Panc1 (cell line): Measurements from ENCODE around the gene AGPAT3. TPM values are rescaled to one million over a fixed set of nuclear protein-coding genes. Genes with fewer than 3 reads are reported as not detected.

Experiments used
- ATAC-seq: fragments of 200-7000 bp; cut with Tn5 transposase; 2 replicates; pipeline ENCODE4 v1.9.1; 2020; ENCODE audit warnings: mild to moderate bottlenecking, moderate library complexity
- BruUV-seq: library from RNA; stranded (reverse); fragments of 400-500 nt; replicated peaks from 2 replicates; lab custom pipeline; 2021; lab: Mats Ljungman, UMichigan
- CTCF ChIA-PET: fragments of 300-600 bp; sonication (Branson Sonifier 250); formaldehyde crosslinking; loops from one replicate; lab custom pipeline; 2022; ENCODE audit warnings: antibody characterized with exemption; lab: Charles Lee
- POLR2A ChIA-PET: fragments of 300-600 bp; sonication (Branson Sonifier 250); formaldehyde crosslinking; loops from one replicate; lab custom pipeline; 2022; ENCODE audit warnings: antibody characterized with exemption; lab: Charles Lee
- DNase-seq: peaks from one replicate; pipeline ENCODE4 v3.0.0-alpha.2; 2010; ENCODE audit warnings: low read depth, low spot score
- H3K27ac ChIP-seq: 2 replicates; pipeline ENCODE4 v1.5.1; 2011; ENCODE audit warnings: mild to moderate bottlenecking, low read length, inconsistent platforms
- H3K27me3 ChIP-seq: fragments of 200-500 bp; sonication (Bioruptor generic); 2 replicates; pipeline ENCODE4 v1.6.0; 2014; ENCODE audit warnings: low read length, inconsistent platforms; ENCODE audit not compliant: control insufficient read depth, insufficient read depth
- H3K36me3 ChIP-seq: fragments of 200-500 bp; sonication (Bioruptor generic); 2 replicates; pipeline ENCODE4 v1.5.1; 2014; ENCODE audit warnings: inconsistent platforms, mild to moderate bottlenecking, low read length, moderate library complexity; ENCODE audit not compliant: control insufficient read depth, insufficient read depth
- H3K4me1 ChIP-seq: 2 replicates; pipeline ENCODE4 v1.5.1; 2011; ENCODE audit warnings: inconsistent platforms, mild to moderate bottlenecking, low read length, moderate library complexity; ENCODE audit not compliant: control insufficient read depth, insufficient read depth
- H3K4me3 ChIP-seq, 2 experiments: 2 replicates each; pipeline ENCODE4 v1.5.1; 2011 to 2012; ENCODE audit warnings: low read depth in 2 of 2, low read length in 2 of 2, mild to moderate bottlenecking in 2 of 2, inconsistent platforms in 1 of 2, moderate library complexity in 1 of 2
- H3K9me3 ChIP-seq: fragments of 200-500 bp; sonication (Bioruptor generic); 2 replicates; pipeline ENCODE4 v1.5.1; 2014; ENCODE audit warnings: low read depth, mild to moderate bottlenecking, inconsistent platforms, low read length, moderate library complexity; ENCODE audit not compliant: control insufficient read depth, insufficient read depth
- POLR2AphosphoS5 ChIP-seq: IDR thresholded peaks from 2 replicates; pipeline ENCODE4 v1.6.1; 2012; ENCODE audit warnings: mild to moderate bottlenecking, low read depth, low read length, moderate library complexity
- SIN3A ChIP-seq: IDR thresholded peaks from 2 replicates; pipeline ENCODE4 v1.6.1; 2012; ENCODE audit warnings: low read depth, mild to moderate bottlenecking, low read length, moderate library complexity, borderline replicate concordance; ENCODE audit not compliant: insufficient read depth
- TCF7L2 ChIP-seq: IDR thresholded peaks from 2 replicates; pipeline ENCODE4 v1.6.1; 2011; ENCODE audit warnings: mild to moderate bottlenecking, low read depth, low read length, inconsistent platforms
- in situ Hi-C: cut with HindIII; loops from 2 replicates; pipeline ENCODE4 v1.10.0; 2016; ENCODE audit warnings: low sequenced_read_pairs, low pct_unique_long_range_greater_than_20kb
- intact Hi-C: fragments of 100-400 bp; cut with micrococcal nuclease; formaldehyde crosslinking; loops from one replicate; pipeline ENCODE4 v1.10.0; 2022; ENCODE audit not compliant: unreplicated experiment
- total RNA-seq: library from RNA; stranded (reverse); gene quantifications from one replicate; pipeline ENCODE4 v1.2.1, GENCODE V29; 2021; ENCODE audit not compliant: unreplicated experiment
- TF ChIP-seq, protein P1 (sequence below): fragments of 450-650 bp; IDR thresholded peaks from 2 replicates; pipeline ENCODE4 v1.5.1; 2017; ENCODE audit warnings: mild to moderate bottlenecking
- TF ChIP-seq, protein P2 (sequence below), 2 experiments: IDR thresholded peaks; 2 replicates each; pipeline ENCODE4 v1.6.1; 2011 to 2012; ENCODE audit warnings: low read depth in 2 of 2, control low read depth in 1 of 2, low read length in 1 of 2, mild to moderate bottlenecking in 1 of 2, moderate library complexity in 1 of 2; ENCODE audit not compliant: insufficient read depth in 1 of 2

AGPAT3 gene
- total RNA-seq, 1 experiment from 2014 or later, result 40.1 TPM

DNA sequence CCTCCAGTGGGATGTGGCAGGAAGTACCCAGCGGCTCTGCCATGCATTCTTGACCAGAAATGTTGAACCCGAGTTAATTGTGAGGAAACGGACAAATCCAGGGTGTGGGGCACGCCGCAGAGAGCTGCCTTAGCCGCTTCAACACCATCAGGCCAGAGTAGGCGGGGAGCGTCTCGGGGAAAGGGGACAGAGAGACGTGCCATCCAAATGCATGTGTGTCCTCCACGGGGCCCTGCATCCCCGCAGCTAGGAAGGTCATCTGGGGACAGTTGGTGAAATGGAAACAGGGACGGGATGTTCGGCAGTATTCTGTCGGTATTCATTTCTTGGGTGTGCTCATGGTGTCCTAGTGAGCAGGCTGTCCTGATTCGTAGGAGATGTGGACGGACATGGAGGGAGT, 88.0 kb downstream of the AGPAT3 start:
- DNase-seq, result no peak
- Histone ChIP-seq H3K27me3 (no peaks in the 10 kb centered on the region), H3K4me3 (no peak overlapping the region), H3K27ac (no peak overlapping the region), H3K9me3 (0 out of 2 replicates have a peak, but pooled peaks cover 4% of the 10 kb centered on the region), H3K36me3 (no peaks in the 10 kb centered on the region), H3K4me1 (no peaks in the 10 kb centered on the region; the same call in 1 of the 2 replicates)
- ChIA-PET CTCF (interaction anchor here (0.6 kb wide), 1 partner anchor 320 kb away, joined by 3 read pairs; no protein-coding TSS in a partner anchor), POLR2A (no interaction called here)
- TF ChIP-seq TCF7L2 (no peak), SIN3A (no peak), POLR2AphosphoS5 (no peak)
- TF ChIP-seq, protein P1, sequence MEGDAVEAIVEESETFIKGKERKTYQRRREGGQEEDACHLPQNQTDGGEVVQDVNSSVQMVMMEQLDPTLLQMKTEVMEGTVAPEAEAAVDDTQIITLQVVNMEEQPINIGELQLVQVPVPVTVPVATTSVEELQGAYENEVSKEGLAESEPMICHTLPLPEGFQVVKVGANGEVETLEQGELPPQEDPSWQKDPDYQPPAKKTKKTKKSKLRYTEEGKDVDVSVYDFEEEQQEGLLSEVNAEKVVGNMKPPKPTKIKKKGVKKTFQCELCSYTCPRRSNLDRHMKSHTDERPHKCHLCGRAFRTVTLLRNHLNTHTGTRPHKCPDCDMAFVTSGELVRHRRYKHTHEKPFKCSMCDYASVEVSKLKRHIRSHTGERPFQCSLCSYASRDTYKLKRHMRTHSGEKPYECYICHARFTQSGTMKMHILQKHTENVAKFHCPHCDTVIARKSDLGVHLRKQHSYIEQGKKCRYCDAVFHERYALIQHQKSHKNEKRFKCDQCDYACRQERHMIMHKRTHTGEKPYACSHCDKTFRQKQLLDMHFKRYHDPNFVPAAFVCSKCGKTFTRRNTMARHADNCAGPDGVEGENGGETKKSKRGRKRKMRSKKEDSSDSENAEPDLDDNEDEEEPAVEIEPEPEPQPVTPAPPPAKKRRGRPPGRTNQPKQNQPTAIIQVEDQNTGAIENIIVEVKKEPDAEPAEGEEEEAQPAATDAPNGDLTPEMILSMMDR, result no peak
- TF ChIP-seq, protein P2, sequence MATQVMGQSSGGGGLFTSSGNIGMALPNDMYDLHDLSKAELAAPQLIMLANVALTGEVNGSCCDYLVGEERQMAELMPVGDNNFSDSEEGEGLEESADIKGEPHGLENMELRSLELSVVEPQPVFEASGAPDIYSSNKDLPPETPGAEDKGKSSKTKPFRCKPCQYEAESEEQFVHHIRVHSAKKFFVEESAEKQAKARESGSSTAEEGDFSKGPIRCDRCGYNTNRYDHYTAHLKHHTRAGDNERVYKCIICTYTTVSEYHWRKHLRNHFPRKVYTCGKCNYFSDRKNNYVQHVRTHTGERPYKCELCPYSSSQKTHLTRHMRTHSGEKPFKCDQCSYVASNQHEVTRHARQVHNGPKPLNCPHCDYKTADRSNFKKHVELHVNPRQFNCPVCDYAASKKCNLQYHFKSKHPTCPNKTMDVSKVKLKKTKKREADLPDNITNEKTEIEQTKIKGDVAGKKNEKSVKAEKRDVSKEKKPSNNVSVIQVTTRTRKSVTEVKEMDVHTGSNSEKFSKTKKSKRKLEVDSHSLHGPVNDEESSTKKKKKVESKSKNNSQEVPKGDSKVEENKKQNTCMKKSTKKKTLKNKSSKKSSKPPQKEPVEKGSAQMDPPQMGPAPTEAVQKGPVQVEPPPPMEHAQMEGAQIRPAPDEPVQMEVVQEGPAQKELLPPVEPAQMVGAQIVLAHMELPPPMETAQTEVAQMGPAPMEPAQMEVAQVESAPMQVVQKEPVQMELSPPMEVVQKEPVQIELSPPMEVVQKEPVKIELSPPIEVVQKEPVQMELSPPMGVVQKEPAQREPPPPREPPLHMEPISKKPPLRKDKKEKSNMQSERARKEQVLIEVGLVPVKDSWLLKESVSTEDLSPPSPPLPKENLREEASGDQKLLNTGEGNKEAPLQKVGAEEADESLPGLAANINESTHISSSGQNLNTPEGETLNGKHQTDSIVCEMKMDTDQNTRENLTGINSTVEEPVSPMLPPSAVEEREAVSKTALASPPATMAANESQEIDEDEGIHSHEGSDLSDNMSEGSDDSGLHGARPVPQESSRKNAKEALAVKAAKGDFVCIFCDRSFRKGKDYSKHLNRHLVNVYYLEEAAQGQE (IDR thresholded peaks at IDR 0.05; ENCODE audit: insufficient read depth in 1 of 2, low read depth in 2 of 2, low read length in 1 of 2), result no peak
- in situ Hi-C loops, result no loop called here
- ATAC-seq, result no peak
- intact Hi-C loops, result no loop called here
- BruUV-seq, result no TSS peak

DNA sequence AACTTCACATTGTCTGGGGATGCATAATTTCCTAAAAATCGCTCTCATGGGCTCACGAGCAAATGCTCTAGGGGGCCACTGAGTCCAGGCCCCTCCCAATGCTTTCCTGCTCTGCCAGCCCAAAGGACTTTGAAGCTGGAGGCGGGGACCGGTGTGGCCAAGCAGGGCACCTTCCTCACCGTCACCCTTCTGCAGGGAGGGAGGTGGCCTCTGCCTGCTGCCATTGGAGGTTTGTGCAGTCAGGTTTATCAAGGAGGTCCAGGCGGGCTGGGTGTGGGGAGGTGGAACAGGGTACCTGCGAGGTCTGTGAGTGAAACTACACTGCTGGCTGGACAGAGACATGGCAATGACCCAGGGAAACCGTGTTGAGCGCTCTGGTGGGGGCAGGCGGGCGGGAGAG, 89.0 kb downstream of the AGPAT3 start:
- intact Hi-C loops, result no loop called here
- Histone ChIP-seq H3K9me3 (no peaks in the 10 kb centered on the region), H3K36me3 (no peaks in the 10 kb centered on the region), H3K4me3 (no peak overlapping the region), H3K27ac (no peak overlapping the region), H3K4me1 (no peaks in the 10 kb centered on the region; the same call in 1 of the 2 replicates), H3K27me3 (no peaks in the 10 kb centered on the region)
- POLR2A ChIA-PET, result no interaction called here
- BruUV-seq, result no TSS peak
- CTCF ChIA-PET, result no interaction called here
- TF ChIP-seq TCF7L2 (no peak), SIN3A (no peak), POLR2AphosphoS5 (no peak)
- TF ChIP-seq, protein P1, result no peak
- TF ChIP-seq, protein P2 (IDR thresholded peaks at IDR 0.05; ENCODE audit: insufficient read depth in 1 of 2, low read depth in 2 of 2, low read length in 1 of 2), result no peak
- in situ Hi-C loops, result no loop called here
- DNase-seq (no peak), ATAC-seq (no peak)
